Measurements from ENCODE around the gene STK32B.

GRCh38 chr4:5424211-5424610 is 372.9 kb downstream of the STK32B start:
- TF ChIP-seq CTCF (IDR thresholded peaks at IDR 0.05): no peak
- TF ChIP-seq POLR2AphosphoS5 (IDR thresholded peaks at IDR 0.05): no peak

Measured in upper lobe of left lung (tissue), 4 donors.